Activated CD4-positive, alpha-beta T cell treated with anti-CD3 and anti-CD28 coated beads for 4 hours (primary cell): ENCODE results near the gene RBM23.
A peak's percentile ranks its signal among the peaks of the same experiment; 100 is the strongest.
"Not testable (repeated sequence)": the region's sequence is repeated elsewhere in the genome, so short reads cannot be mapped to it uniquely, and the experiment has no call there.

Source experiments
- DNase-seq, 2 donors: peaks; one replicate each; pipeline ENCODE4 v3.0.0-alpha.2; 2020

The RBM23 gene

GRCh38 chr14:22860377-22860776 is 58.6 kb downstream of the RBM23 start:
- DNase-seq: not testable (repeated sequence)

GRCh38 chr14:22856428-22856827 is 62.5 kb downstream of the RBM23 start:
- no peak for DNase-seq

GRCh38 chr14:22854963-22855724 is 63.8 kb downstream of the RBM23 start:
- DNase-seq: no peak

- not testable (repeated sequence) for DNase-seq
Observed at GRCh38 chr14:22854296-22854695, 64.7 kb downstream of the RBM23 start.

GRCh38 chr14:22852940-22853767 is 65.8 kb downstream of the RBM23 start:
- peak; percentile 80 to 93 for DNase-seq

- no peak for DNase-seq
Observed at GRCh38 chr14:22852599-22852939, 66.4 kb downstream of the RBM23 start.

DNA sequence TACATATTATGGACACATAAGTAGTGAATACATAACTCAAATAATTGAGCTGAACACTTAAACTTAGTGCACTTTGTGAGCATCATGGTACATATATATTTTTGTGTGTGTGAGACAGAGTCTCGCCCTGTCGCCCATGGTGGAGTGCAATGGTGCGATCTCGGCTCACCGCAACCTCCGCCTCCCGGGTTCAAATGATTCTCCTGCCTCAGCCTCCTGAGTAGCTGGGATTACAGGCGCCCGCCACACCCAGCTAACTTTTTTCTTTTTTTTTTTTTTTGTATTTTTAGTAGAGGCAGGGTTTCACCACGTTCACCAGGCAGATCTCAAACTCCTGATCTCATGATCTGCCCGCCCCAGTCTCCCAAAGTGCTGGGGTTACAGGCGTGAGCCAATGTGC is 66.8 kb downstream of the RBM23 start:
- not testable (repeated sequence) for DNase-seq

GRCh38 chr14:22850944-22851764 is 67.8 kb downstream of the RBM23 start:
- no peak for DNase-seq

DNA sequence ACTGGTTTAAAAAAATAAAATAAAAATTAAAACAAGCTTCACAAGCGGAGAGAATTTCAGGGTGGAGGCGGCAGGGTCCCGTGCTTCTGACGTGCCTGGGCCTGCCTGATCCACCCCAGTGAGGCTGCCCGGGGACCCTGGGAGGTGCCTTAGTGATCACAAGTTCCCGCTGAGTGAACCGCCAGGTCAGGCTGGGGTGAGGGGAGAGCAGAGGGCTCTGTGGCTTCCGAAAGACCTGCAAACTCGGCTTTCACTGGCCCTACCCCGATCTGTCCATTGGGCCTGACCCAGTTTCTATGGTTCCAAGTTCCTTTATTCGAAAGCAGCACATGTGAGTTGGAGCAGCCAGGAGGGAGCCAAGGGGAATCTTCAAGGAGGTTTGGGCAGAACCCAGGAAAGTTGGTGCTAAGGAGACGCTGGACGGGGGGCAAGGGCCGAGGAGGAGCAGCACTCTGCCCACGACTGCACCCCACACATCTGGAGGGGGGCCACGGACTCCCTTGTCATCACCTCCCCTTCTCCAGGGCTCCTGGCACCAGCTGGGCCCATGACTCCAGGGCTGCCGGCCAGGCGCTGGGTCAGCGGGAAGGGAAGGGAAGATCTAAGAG is 69.6 kb downstream of the RBM23 start:
- DNase-seq: no peak

- no peak for DNase-seq
Observed at GRCh38 chr14:22848351-22849164, 70.4 kb downstream of the RBM23 start.

DNA sequence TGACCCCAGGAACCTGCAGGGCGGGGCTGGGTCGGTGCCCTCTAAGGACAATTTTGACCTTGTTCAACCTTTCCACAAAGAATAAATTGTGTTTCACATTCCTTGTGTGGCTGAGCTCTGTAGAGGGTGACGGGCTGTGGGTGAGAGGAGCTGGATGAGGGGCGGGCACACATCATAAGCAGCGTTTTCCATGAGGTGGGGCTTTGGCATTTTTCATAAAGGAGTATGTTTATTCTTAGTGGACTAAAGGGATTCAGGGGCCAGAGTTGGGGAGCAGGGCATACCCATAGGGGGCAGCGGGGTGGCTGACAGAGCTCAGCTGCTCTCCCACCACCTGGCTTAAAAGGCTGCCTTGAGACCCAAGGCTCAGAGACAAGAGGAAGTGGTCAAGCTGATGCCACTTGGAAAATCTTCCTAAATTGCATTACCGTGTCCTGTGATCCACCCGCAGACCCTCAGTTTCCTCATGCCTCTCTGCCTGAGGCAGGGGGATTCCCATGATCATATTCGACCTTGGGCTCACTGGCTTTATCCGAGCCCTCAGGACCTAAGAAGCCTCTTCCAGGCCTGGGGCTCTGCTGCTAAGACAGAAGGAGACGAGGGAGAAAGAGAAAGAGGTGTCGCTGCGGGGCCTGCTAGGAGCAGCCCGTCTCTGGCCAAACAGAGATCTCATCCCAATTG is 71.1 kb downstream of the RBM23 start:
- no peak for DNase-seq

- no peak for DNase-seq
Observed at GRCh38 chr14:22846811-22847307, 72.1 kb downstream of the RBM23 start.

DNA sequence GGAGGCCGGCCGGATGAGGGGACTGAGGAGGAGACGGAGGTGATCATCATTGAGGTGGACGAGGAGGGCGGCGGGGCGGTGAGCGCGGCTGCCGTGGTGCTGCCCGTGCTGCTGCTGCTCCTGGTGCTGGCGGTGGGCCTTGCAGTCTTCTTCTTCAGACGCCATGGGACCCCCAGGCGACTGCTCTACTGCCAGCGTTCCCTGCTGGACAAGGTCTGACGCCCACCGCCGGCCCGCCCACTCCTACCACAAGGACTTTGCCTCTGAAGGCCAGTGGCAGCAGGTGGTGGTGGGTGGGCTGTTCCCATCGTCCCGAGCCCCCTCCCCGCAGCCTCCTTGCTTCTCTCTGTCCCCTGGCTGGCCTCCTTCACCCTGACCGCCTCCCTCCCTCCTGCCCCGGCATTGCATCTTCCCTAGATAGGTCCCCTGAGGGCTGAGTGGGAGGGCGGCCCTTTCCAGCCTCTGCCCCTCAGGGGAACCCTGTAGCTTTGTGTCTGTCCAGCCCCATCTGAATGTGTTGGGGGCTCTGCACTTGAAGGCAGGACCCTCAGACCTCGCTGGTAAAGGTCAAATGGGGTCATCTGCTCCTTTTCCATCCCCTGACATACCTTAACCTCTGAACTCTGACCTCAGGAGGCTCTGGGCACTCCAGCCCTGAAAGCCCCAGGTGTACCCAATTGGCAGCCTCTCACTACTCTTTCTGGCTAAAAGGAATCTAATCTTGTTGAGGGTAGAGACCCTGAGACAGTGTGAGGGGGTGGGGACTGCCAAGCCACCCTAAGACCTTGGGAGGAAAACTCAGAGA is 72.9 kb downstream of the RBM23 start:
- DNase-seq: no peak

DNA sequence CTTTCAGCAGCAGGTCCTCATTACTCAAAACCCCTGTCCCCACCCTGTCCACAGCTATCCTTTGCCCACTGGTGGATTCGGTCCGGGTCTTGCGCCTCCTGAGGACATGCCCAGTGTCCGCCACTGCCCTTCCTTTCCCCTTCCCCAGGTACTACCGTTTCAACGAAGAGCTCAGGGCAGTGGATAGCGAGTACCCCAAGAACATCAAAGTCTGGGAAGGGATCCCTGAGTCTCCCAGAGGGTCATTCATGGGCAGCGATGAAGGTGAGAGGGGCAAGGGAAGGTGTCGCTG is 73.9 kb downstream of the RBM23 start:
- DNase-seq: no peak

- DNase-seq: no peak
Observed at GRCh38 chr14:22844221-22845102, 74.5 kb downstream of the RBM23 start.
